Esophagus muscularis mucosa (tissue), 4 donors: Measurements from ENCODE around the gene TRIP10. TPM values are rescaled to one million over a fixed set of nuclear protein-coding genes. Genes with fewer than 3 reads are reported as not detected.
A peak's percentile ranks its signal among the peaks of the same experiment; 100 is the strongest.

Source experiments
- DNase-seq: peaks from one replicate; pipeline ENCODE4 v3.0.0-alpha.2; 2017; ENCODE audit errors: extremely low spot score
- H3K27ac ChIP-seq, 4 donors: fragments of 200-600 bp; sonication (generic); replicated peaks in 1 of 4; 1 replicate in 3 of 4; 2 replicates in 1 of 4; pipeline ENCODE4 v1.5.1; 2016 to 2019; ENCODE audit warnings: mild to moderate bottlenecking in 1 of 4
- H3K27me3 ChIP-seq, 4 donors: fragments of 200-600 bp; sonication (generic); one replicate each; pipeline versions ENCODE4 v1.5.1 to v1.6.0; 2016 to 2019
- H3K36me3 ChIP-seq, 4 donors: fragments of 200-600 bp; sonication (generic); one replicate each; pipeline ENCODE4 v1.5.1; 2016 to 2019
- H3K4me1 ChIP-seq, 4 donors: fragments of 200-600 bp; sonication (generic); one replicate each; pipeline ENCODE4 v1.5.1; 2016 to 2019
- H3K4me3 ChIP-seq, 4 donors: fragments of 200-600 bp; sonication (generic); 1 replicate in 2 of 4; 2 replicates in 2 of 4; pipeline ENCODE4 v1.5.1; 2016 to 2019; ENCODE audit warnings: mild to moderate bottlenecking in 4 of 4, moderate library complexity in 1 of 4
- H3K9me3 ChIP-seq, 4 donors: fragments of 200-600 bp; sonication (generic); 1 replicate in 3 of 4; 2 replicates in 1 of 4; pipeline ENCODE4 v1.5.1; 2016 to 2019
- EP300 ChIP-seq: sonication (generic); formaldehyde crosslinking; IDR thresholded peaks from one replicate; pipeline ENCODE4 v1.6.1; 2017; ENCODE audit warnings: antibody characterized with exemption
- POLR2A ChIP-seq: fragments of 450-650 bp; IDR thresholded peaks from one replicate; pipeline ENCODE4 v1.6.1; 2017; ENCODE audit warnings: antibody characterized with exemption, moderate library complexity, mild to moderate bottlenecking, low read depth
- POLR2AphosphoS5 ChIP-seq, 2 donors: sonication (generic); formaldehyde crosslinking; IDR thresholded peaks; one replicate each; pipeline ENCODE4 v1.6.1; 2017; ENCODE audit warnings: antibody characterized with exemption in 2 of 2
- WGBS: methylation state at CpG from one replicate; pipeline ENCODE4 v1.1.5; 2018; 5-methylcytosine and 5-hydroxymethylcytosine counted together
- intact Hi-C: fragments of 100-400 bp; cut with DNase I; formaldehyde crosslinking; loops from one replicate; pipeline ENCODE4 v1.15.1; 2023
- total RNA-seq, 4 donors: library from RNA; depleted of rRNA; stranded (reverse); fragments of >200 nt; gene quantifications; one replicate each; pipeline versions ENCODE4 v1.1.0 to v1.2.1, GENCODE V29; 2016
- TF ChIP-seq, protein P1 (sequence below), 3 experiments: fragments of 200-600 bp in 2 of 3; fragments of 450-650 bp in 1 of 3; sonication (generic) in 2 of 3; IDR thresholded peaks; one replicate each; pipeline ENCODE4 v1.5.1; 2017 to 2019; ENCODE audit warnings: antibody characterized with exemption in 3 of 3, mild to moderate bottlenecking in 2 of 3, moderate library complexity in 1 of 3

TRIP10 gene
- total RNA-seq, 4 donors from 2014 or later: 85.8 to 148 (median 118) TPM

- no peak overlapping the region for H3K4me3 ChIP-seq
- H3K27me3 ChIP-seq: peaks cover 0 to 26% (median 0%) of the 10 kb centered on the region in 4 donors
- H3K27ac ChIP-seq: peak overlapping the region; percentile 17 to 71 (median 60)
- H3K4me1 ChIP-seq: peaks cover 0 to 27% (median 13%) of the 10 kb centered on the region in 4 donors
- H3K36me3 ChIP-seq: no peaks in the 10 kb centered on the region
- DNase-seq: no peak
- H3K9me3 ChIP-seq: no peaks in the 10 kb centered on the region
- 56% methylated on average over 5 of the region's 5 CpGs for WGBS
- TF ChIP-seq EP300 (no peak), POLR2A (no peak), POLR2AphosphoS5 (IDR thresholded peaks at IDR 0.05) (no peak)
- TF ChIP-seq, protein P1, sequence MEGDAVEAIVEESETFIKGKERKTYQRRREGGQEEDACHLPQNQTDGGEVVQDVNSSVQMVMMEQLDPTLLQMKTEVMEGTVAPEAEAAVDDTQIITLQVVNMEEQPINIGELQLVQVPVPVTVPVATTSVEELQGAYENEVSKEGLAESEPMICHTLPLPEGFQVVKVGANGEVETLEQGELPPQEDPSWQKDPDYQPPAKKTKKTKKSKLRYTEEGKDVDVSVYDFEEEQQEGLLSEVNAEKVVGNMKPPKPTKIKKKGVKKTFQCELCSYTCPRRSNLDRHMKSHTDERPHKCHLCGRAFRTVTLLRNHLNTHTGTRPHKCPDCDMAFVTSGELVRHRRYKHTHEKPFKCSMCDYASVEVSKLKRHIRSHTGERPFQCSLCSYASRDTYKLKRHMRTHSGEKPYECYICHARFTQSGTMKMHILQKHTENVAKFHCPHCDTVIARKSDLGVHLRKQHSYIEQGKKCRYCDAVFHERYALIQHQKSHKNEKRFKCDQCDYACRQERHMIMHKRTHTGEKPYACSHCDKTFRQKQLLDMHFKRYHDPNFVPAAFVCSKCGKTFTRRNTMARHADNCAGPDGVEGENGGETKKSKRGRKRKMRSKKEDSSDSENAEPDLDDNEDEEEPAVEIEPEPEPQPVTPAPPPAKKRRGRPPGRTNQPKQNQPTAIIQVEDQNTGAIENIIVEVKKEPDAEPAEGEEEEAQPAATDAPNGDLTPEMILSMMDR (IDR thresholded peaks at IDR 0.05): no peak
- intact Hi-C loops: no loop called here
Measured at GRCh38 chr19:6723738-6724137, 15.7 kb upstream of the TRIP10 start.

DNA sequence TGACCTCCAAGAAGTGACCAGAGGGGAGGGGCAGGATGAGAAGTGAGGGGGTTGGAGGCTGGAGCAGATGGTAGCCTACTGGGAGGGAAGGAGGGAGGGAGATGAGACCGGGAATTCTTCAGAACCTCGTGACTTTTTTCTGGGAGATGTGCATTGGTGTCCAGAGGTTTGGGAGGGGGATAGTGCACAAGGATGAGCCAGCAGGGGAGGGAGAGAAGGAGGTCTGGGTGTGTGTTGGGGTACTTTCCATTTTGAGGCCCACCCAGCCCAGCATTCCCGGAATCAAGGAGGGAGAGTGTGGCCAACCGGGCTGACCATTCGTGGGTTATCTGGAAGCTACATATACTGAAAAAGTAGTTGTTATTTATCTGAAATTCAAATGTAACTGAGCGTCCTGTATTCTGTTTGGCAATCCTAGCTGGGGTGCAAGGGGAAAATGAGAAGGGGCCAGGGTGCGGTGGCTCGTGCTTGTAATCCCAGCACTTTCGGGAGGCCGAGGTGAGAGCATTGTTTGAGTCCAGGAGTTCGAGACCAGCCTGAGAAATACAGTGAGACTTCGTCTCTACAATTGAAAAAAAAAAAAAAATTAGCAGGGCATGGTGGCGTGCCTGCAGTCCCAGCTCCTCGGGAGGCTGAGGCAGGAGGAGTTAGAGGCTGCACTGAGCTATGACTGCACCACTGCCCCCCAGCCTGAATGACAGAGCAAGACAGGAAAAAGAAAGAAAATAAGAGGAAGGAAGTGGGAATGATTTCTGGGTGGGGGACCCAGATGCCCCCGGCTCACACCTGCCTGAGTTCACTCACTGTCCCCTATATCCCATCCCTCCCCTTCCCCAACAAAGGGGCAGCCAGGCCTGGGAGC is 14.6 kb upstream of the TRIP10 start:
- WGBS: 72% methylated on average over 15 of the region's 15 CpGs
- Histone ChIP-seq H3K9me3 (no peaks in the 10 kb centered on the region), H3K27ac (peak overlapping the region in 3 of 4 donors; percentile 15 to 59 (median 17)), H3K36me3 (peaks cover 0 to 5% (median 2%) of the 10 kb centered on the region in 4 donors), H3K4me1 (peaks cover 0 to 30% (median 14%) of the 10 kb centered on the region in 4 donors), H3K4me3 (no peak overlapping the region), H3K27me3 (peaks cover 0 to 18% (median 0%) of the 10 kb centered on the region in 4 donors)
- TF ChIP-seq, protein P1 (IDR thresholded peaks at IDR 0.05): no peak
- TF ChIP-seq EP300: no peak
- no peak for TF ChIP-seq POLR2A
- no peak for TF ChIP-seq POLR2AphosphoS5 (IDR thresholded peaks at IDR 0.05)
- DNase-seq: no peak
- intact Hi-C loops: no loop called here

DNA sequence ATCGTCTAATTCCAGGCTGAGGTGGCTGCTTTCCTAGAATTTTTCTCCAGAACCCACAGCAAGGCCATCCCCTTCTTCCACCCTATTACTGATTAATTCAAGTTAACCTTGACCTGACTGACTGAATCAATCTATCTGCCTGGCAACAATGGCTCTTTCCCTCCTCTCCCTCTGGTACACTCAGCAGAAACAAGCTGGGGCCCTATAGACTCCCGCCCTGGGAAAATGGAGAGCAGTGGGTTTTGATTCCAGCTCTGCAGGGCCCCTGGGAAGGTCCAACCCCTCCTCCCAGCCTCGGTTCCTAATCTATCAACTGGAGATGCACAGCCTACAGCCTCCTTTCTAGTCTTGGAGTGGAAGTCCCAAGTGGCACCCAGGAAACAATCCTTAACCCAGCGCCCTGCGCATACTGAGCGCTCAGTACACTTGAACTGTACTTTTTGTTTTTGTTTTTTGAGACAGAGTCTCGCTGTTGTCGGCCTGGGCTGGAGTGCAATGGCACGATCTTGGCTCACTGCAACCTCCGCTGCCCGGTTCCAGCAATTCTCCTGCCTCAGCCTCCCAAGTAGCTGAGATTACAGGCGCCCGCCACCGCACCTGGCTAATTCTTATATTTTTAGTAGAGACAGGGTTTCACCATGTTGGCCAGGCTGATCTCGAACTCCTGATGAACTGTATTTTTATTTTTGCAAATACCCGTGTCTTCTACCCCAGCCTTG is 13.8 kb upstream of the TRIP10 start:
- peaks cover 0 to 29% (median 18%) of the 10 kb centered on the region in 4 donors for H3K4me1 ChIP-seq
- intact Hi-C loops: no loop called here
- DNase-seq: no peak
- TF ChIP-seq POLR2A (no peak), POLR2AphosphoS5 (IDR thresholded peaks at IDR 0.05) (no peak), EP300 (no peak)
- TF ChIP-seq, protein P1 (IDR thresholded peaks at IDR 0.05): no peak
- peaks cover 0 to 12% (median 5%) of the 10 kb centered on the region in 4 donors for H3K36me3 ChIP-seq
- no peak overlapping the region for H3K27ac ChIP-seq
- no peaks in the 10 kb centered on the region for H3K9me3 ChIP-seq
- WGBS: 85% methylated on average over 16 of the region's 16 CpGs
- H3K4me3 ChIP-seq: no peak overlapping the region
- H3K27me3 ChIP-seq: peaks cover 0 to 18% (median 0%) of the 10 kb centered on the region in 4 donors

DNA sequence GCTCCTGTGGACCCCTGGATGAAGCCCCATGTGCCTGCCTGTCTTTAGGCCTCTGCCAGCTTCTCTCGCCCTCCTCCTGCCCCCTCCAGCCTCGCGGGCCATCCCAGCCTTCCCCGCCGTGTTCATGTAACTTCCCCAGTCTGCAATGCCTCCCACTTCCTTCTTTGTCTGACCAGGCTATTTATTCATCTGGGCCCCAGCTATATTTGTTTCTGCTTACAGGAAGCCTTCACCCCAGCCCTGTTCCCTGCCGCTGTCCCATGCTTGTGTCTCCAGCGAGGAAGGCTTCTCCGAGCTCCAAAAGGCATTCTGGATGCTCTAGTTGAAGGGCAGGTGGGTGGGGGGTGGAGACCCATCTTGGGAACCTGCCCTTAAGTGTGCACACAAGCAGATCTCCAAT is 11.1 kb upstream of the TRIP10 start:
- no peak for TF ChIP-seq POLR2A
- TF ChIP-seq, protein P1 (IDR thresholded peaks at IDR 0.05): no peak
- TF ChIP-seq POLR2AphosphoS5 (IDR thresholded peaks at IDR 0.05): no peak
- no peak for TF ChIP-seq EP300
- intact Hi-C loops: no loop called here
- H3K4me3 ChIP-seq: no peak overlapping the region
- H3K9me3 ChIP-seq: no peaks in the 10 kb centered on the region
- H3K27me3 ChIP-seq: peaks cover 0 to 18% (median 0%) of the 10 kb centered on the region in 4 donors
- peaks cover 18 to 39% (median 32%) of the 10 kb centered on the region in 4 donors for H3K36me3 ChIP-seq
- no peak overlapping the region for H3K27ac ChIP-seq
- DNase-seq: no peak
- H3K4me1 ChIP-seq: peaks cover 0 to 15% (median 10%) of the 10 kb centered on the region in 4 donors
- WGBS: 46% methylated on average over 8 of the region's 8 CpGs
